Endothelial cell of umbilical vein (primary cell): ENCODE results near the gene SLC16A8. TPM values are rescaled to one million over a fixed set of nuclear protein-coding genes. Genes with fewer than 3 reads are reported as not detected.

ENCODE experiments used
- BruUV-seq: library from RNA; stranded (reverse); fragments of 400-500 nt; replicated peaks from 2 replicates; lab custom pipeline; 2021; lab: Mats Ljungman, UMichigan
- CTCF ChIA-PET: fragments of 300-600, 350-600 bp; sonication (Branson Sonifier 250); formaldehyde crosslinking; loops from one replicate; lab custom pipeline; 2021; ENCODE audit warnings: antibody characterized with exemption, inconsistent platforms; lab: Charles Lee
- POLR2A ChIA-PET: fragments of 300-600, 350-600 bp; sonication (Branson Sonifier 250); formaldehyde crosslinking; loops from one replicate; lab custom pipeline; 2021; ENCODE audit warnings: antibody characterized with exemption, inconsistent platforms; lab: Charles Lee
- DNase-seq: peaks from one replicate; pipeline ENCODE4 v3.0.0-alpha.2; 2011; ENCODE audit warnings: low read depth, low spot score
- FAIRE-seq: peaks from 2 replicates; lab custom pipeline; 2011; peaks lifted over from hg19 to GRCh38; lab: Jason Lieb, UNC
- H2AFZ ChIP-seq: 2 replicates; pipeline ENCODE4 v1.6.0; 2012; ENCODE audit warnings: low read depth, low read length, control low read depth, inconsistent platforms
- H3K27ac ChIP-seq: 2 replicates; pipeline ENCODE4 v1.5.1; 2011; ENCODE audit warnings: low read depth, mild to moderate bottlenecking, control low read depth, low read length, moderate library complexity; ENCODE audit not compliant: insufficient read depth
- H3K27me3 ChIP-seq, 2 experiments: 2 replicates each; pipeline versions ENCODE4 v1.6.0 to v1.6.1; 2011; ENCODE audit warnings: low read length in 2 of 2, mixed read lengths in 1 of 2; ENCODE audit not compliant: control insufficient read depth in 2 of 2, insufficient read depth in 2 of 2
- H3K36me3 ChIP-seq, 2 experiments: 2 replicates in 1 of 2; 3 replicates in 1 of 2; pipeline ENCODE4 v1.5.1; 2011; ENCODE audit warnings: low read length in 2 of 2, mild to moderate bottlenecking in 1 of 2, moderate library complexity in 1 of 2; ENCODE audit not compliant: control insufficient read depth in 2 of 2, insufficient read depth in 2 of 2; ENCODE audit errors: extremely low read depth in 1 of 2
- H3K4me1 ChIP-seq: 3 replicates; pipeline ENCODE4 v1.5.1; 2011; ENCODE audit warnings: mild to moderate bottlenecking, low read length; ENCODE audit not compliant: control insufficient read depth, insufficient read depth; ENCODE audit errors: extremely low read depth
- H3K4me2 ChIP-seq: 2 replicates; pipeline ENCODE4 v1.6.1; 2011; ENCODE audit warnings: low read length, control low read depth, mixed read lengths; ENCODE audit not compliant: insufficient read depth
- H3K4me3 ChIP-seq, 3 experiments: fragments of 200-600 bp in 1 of 3; sonication (generic), shearing (Covaris generic) in 1 of 3; replicated peaks in 1 of 3; 2 replicates each; pipeline ENCODE4 v1.5.1; 2011 to 2016; ENCODE audit warnings: control low read depth in 3 of 3, low read length in 3 of 3, mild to moderate bottlenecking in 2 of 3, inconsistent platforms in 1 of 3, low read depth in 1 of 3, moderate library complexity in 1 of 3; ENCODE audit not compliant: insufficient read depth in 1 of 3
- H3K79me2 ChIP-seq: 2 replicates; pipeline ENCODE4 v1.6.0; 2012; ENCODE audit warnings: low read length, inconsistent platforms; ENCODE audit not compliant: control insufficient read depth, insufficient read depth
- H3K9ac ChIP-seq: replicated peaks from 2 replicates; pipeline ENCODE3; 2011; ENCODE audit warnings: low read length, control low read depth; ENCODE audit not compliant: insufficient read depth; ENCODE audit errors: extremely low read depth
- H3K9me1 ChIP-seq: replicated peaks from 3 replicates; pipeline ENCODE4 v1.6.0; 2011; ENCODE audit warnings: mild to moderate bottlenecking, low read length; ENCODE audit not compliant: control insufficient read depth, insufficient read depth; ENCODE audit errors: extremely low read depth
- H3K9me3 ChIP-seq: replicated peaks from 2 replicates; pipeline ENCODE4 v1.5.1; 2012; ENCODE audit warnings: low read length, inconsistent platforms; ENCODE audit not compliant: control insufficient read depth, insufficient read depth
- H4K20me1 ChIP-seq: replicated peaks from 2 replicates; pipeline ENCODE3; 2011; ENCODE audit warnings: mild to moderate bottlenecking, low read length; ENCODE audit not compliant: control insufficient read depth, insufficient read depth; ENCODE audit errors: extremely low read depth
- EZH2 ChIP-seq: IDR thresholded peaks from 2 replicates; pipeline ENCODE4 v1.6.1; 2012; ENCODE audit warnings: borderline replicate concordance, low read depth, mild to moderate bottlenecking, moderate library complexity, low read length, inconsistent platforms; ENCODE audit not compliant: severe bottlenecking
- GATA2 ChIP-seq: IDR thresholded peaks from 2 replicates; pipeline ENCODE4 v1.7.0; 2011; ENCODE audit warnings: low read depth, mild to moderate bottlenecking, moderate library complexity, mixed read lengths, low read length; ENCODE audit not compliant: insufficient read length, insufficient read depth
- MYC ChIP-seq: IDR thresholded peaks from one replicate; pipeline ENCODE4 v1.6.1; 2011; ENCODE audit warnings: mild to moderate bottlenecking, low read depth, low read length
- dilution Hi-C: fragments of 300-500 bp; cut with MboI; formaldehyde crosslinking; loops from one replicate; pipeline ENCODE4 v1.15.0; 2019; ENCODE audit warnings: low sequenced_read_pairs; ENCODE audit not compliant: extremely low pct_ligation_motif_present
- intact Hi-C: fragments of 100-400 bp; cut with micrococcal nuclease; formaldehyde crosslinking; loops from one replicate; pipeline ENCODE4 v1.10.0; 2022
- polyA plus RNA-seq, 4 experiments: library from polyadenylated mRNA; depleted of rRNA in 3 of 4; stranded (reverse) in 3 of 4; unstranded in 1 of 4; fragments of >200 nt; gene quantifications; 2 replicates each; pipeline versions ENCODE4 v1.2.1 to v1.2.3, GENCODE V29; 2011 to 2012; ENCODE audit warnings: missing spikeins in 1 of 4
- total RNA-seq: library from RNA; stranded (reverse); gene quantifications from 2 replicates; pipeline ENCODE4 v1.2.3, GENCODE V29; 2021
- TF ChIP-seq, protein P1 (sequence below): IDR thresholded peaks from 2 replicates; pipeline ENCODE4 v1.6.1; 2011; ENCODE audit not compliant: insufficient read depth, insufficient read length
- TF ChIP-seq, protein P2 (sequence below), 2 donors: IDR thresholded peaks; 1 replicate in 1 of 2; 2 replicates in 1 of 2; pipeline ENCODE4 v1.5.1; 2011; ENCODE audit warnings: low read length in 2 of 2, mild to moderate bottlenecking in 2 of 2, moderate library complexity in 2 of 2, control low read depth in 1 of 2, inconsistent platforms in 1 of 2, low read depth in 1 of 2; ENCODE audit not compliant: insufficient read depth in 1 of 2; ENCODE audit errors: extremely low read depth in 1 of 2

The SLC16A8 gene
- total and polyA plus RNA-seq, 2 donors (not counting 3 experiments of a cell fraction or from before 2014, with no cell fraction given): 0.14 TPM; not detected in 1

DNA sequence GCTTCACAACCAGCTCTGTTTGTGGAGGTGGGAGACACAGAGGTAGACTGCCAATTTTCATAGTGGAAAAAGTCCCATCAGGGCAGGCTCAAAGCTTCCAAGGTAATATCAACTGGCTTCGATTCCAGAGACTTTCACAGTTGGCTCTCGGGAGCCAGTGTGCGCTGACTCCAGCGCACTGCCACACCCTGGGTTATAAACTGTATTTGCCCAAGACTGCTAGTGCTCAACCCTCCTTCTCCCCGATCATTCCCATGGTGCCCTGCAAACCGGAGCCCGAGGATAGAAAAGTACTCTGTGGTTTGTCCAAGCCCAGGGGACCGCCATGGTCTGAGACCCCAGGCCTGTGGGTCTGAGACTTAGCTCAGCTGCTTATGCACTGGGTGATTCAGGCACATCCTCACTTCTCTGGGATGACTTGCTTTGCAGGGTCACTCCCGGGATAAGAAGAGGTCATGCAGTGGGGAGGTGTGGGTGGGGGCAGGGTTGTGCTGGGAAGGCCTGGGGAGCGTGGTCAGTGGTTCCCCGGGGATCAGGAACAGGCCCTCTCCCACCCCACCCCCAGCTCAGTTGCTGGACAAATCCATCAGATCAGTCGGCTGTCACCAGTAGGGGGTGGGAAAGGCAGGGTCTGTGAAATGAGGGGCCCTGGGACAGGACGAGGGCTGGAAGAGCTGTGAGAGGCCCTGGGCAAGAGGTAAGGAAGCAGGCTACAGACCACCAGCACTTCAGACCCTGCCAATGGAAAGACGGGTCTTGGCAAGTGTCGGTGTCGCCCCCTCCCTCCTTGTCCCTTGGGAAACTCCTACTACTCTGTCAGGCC lies 53.5 kb downstream of the SLC16A8 start:
- Histone ChIP-seq H4K20me1 (no peaks in the 10 kb centered on the region), H3K9me1 (no peaks in the 10 kb centered on the region), H3K79me2 (no peaks in the 10 kb centered on the region), H3K4me3 (no peak overlapping the region), H3K4me2 (no peak overlapping the region), H3K27me3 (peaks cover 0 to 1% of the 10 kb centered on the region in 2 experiments), H3K4me1 (peaks cover 12% of the 10 kb centered on the region), H3K27ac (no peak overlapping the region), H3K9me3 (no peaks in the 10 kb centered on the region), H3K36me3 (no peaks in the 10 kb centered on the region), H2AFZ (no peak overlapping the region), H3K9ac (no peak overlapping the region)
- CTCF ChIA-PET: no interaction called here
- FAIRE-seq (no peak), DNase-seq (no peak)
- dilution Hi-C loops: no loop called here
- TF ChIP-seq EZH2 (no peak), GATA2 (no peak), MYC (no peak)
- TF ChIP-seq, protein P1, sequence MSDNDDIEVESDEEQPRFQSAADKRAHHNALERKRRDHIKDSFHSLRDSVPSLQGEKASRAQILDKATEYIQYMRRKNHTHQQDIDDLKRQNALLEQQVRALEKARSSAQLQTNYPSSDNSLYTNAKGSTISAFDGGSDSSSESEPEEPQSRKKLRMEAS: no peak
- TF ChIP-seq, protein P2, sequence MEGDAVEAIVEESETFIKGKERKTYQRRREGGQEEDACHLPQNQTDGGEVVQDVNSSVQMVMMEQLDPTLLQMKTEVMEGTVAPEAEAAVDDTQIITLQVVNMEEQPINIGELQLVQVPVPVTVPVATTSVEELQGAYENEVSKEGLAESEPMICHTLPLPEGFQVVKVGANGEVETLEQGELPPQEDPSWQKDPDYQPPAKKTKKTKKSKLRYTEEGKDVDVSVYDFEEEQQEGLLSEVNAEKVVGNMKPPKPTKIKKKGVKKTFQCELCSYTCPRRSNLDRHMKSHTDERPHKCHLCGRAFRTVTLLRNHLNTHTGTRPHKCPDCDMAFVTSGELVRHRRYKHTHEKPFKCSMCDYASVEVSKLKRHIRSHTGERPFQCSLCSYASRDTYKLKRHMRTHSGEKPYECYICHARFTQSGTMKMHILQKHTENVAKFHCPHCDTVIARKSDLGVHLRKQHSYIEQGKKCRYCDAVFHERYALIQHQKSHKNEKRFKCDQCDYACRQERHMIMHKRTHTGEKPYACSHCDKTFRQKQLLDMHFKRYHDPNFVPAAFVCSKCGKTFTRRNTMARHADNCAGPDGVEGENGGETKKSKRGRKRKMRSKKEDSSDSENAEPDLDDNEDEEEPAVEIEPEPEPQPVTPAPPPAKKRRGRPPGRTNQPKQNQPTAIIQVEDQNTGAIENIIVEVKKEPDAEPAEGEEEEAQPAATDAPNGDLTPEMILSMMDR (IDR thresholded peaks at IDR 0.05; ENCODE audit: extremely low read depth in 1 of 2, insufficient read depth in 1 of 2, low read depth in 1 of 2, low read length in 2 of 2): no peak
- intact Hi-C loops: no loop called here
- BruUV-seq: no TSS peak
- POLR2A ChIA-PET: no interaction called here
